ENCODE measurements around the gene MARCHF6. TPM values are rescaled to one million over a fixed set of nuclear protein-coding genes. Genes with fewer than 3 reads are reported as not detected.

Gene MARCHF6
- total and polyA plus RNA-seq, 2 of the 8 experiments (the other 6 are each of a cell fraction or from before 2014, with no cell fraction given) = 93.1 to 118 TPM

DNA sequence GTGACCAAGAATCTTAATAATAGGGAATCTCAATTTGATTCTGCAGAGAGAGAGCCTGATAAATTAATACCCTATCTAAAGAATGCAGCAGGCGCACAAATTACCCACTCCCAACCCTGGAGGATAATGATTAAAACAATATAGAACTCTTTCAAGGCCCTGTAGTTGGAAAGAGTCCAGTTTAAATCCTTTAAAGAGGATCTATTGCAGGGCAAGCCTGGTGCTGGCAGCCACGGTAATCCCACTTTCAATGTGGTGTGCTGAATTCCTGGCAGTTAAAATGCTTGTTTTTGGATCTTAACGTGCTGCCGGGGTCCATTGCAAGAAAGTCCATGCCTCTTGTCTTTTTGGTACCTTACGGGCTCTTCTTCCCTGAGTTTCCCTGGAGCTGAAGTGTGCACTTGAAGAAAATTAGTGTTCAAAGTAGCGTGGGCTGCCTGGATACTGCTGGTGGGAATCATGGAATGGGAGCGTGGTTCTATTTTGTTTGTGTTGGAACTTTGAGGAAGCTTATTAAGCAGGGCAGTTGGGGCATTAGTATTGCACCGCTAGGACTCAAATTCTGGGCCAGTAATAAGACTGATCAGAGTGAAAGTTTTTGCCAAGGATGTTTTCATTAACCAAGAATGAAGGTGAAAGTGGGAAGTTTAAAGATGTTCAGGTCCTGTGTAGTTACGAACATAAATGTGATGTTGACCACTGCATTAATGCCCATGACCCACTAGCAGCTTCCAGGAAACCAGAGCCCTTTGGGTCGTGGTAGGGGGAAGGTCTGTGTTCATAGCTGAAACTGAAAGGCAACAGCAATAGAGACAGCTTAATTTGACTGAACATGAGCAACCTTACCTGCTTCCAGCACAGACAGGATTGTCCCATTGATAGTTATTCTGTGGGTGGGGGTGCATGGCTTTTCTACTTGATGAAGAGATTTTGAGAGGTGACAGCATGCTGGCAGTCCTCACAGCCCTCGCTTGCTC is 20.8 kb downstream of the MARCHF6 start:
- CTCF ChIA-PET (ENCODE audit: partially characterized antibody) = interaction anchor here (2.8 to 5.9 kb wide), 3 partner anchors 10 to 91 kb away, joined by 12 to 35 read pairs (median 16); no protein-coding TSS in a partner anchor

More for the DNA sequence above, 20.8 kb downstream of the MARCHF6 start:
- Histone ChIP-seq H3K14ac (ENCODE audit: insufficient read length) (no peak overlapping the region), H2BK5ac (ENCODE audit: low read depth, low read length) (no peak overlapping the region), H2AK5ac (ENCODE audit: low read depth, low read length) (no peak overlapping the region), H2BK15ac (ENCODE audit: low read length) (no peak overlapping the region; the same call in 1 of the 2 replicates), H3K56ac (replicated peaks; ENCODE audit: insufficient read length, low read depth, low read length) (no peak overlapping the region), H3K23me2 (ENCODE audit: low read depth, low read length) (no peaks in the 10 kb centered on the region), H2BK12ac (ENCODE audit: low read depth, low read length) (no peak overlapping the region), H3K9me3 (ENCODE audit: insufficient read depth in 2 of 2, low read depth in 1 of 2, low read length in 1 of 2) (no peaks in the 10 kb centered on the region), H4K8ac (ENCODE audit: extremely low read depth, insufficient read depth, low read length) (no peak overlapping the region), H3K23ac (ENCODE audit: insufficient read length) (no peak overlapping the region), H2BK20ac (ENCODE audit: low read length) (no peak overlapping the region), H3K27me3 (replicated peaks in 1 of 4; ENCODE audit: control insufficient read depth in 3 of 4, extremely low read depth in 1 of 4, insufficient read depth in 3 of 4, low read length in 3 of 4) (no peaks in the 10 kb centered on the region), H2BK120ac (replicated peaks; ENCODE audit: low read depth, low read length) (no peak overlapping the region), H4K5ac (ENCODE audit: insufficient read length, low read depth, low read length) (no peak overlapping the region), H3K27ac (ENCODE audit: low read depth, low read length) (no peak overlapping the region), H3K9ac (replicated peaks in 1 of 4; ENCODE audit: extremely low read depth in 1 of 4, low read depth in 3 of 4, low read length in 3 of 4) (no peak overlapping the region), H3K18ac (ENCODE audit: extremely low read depth, low read length) (no peak overlapping the region), H3K79me1 (ENCODE audit: low read depth, low read length) (peaks cover 16% of the 10 kb centered on the region), H3K4me3 (ENCODE audit: extremely low read depth in 1 of 4, insufficient read depth in 2 of 4, low read depth in 3 of 4, low read length in 4 of 4) (no peak overlapping the region), H3K4me2 (ENCODE audit: insufficient read depth in 1 of 2, low read depth in 2 of 2, low read length in 2 of 2) (no peak overlapping the region), H3K36me3 (ENCODE audit: control insufficient read depth in 2 of 4, insufficient read depth in 4 of 4, low read length in 3 of 4) (peaks cover 0 to 11% (median 1%) of the 10 kb centered on the region in 4 experiments; a peak in 3 of 8 replicates), H4K20me1 (replicated peaks in 1 of 2; ENCODE audit: control insufficient read depth in 1 of 2, insufficient read depth in 2 of 2, low read length in 2 of 2) (peaks cover 12 to 16% of the 10 kb centered on the region in 2 experiments), H2AFZ (ENCODE audit: low read length) (no peak overlapping the region), H3K4me1 (replicated peaks in 1 of 4; ENCODE audit: control insufficient read depth in 3 of 4, insufficient read depth in 4 of 4, low read length in 3 of 4) (peaks cover 3 to 5% (median 4%) of the 10 kb centered on the region in 4 experiments; a peak in 6 of 7 replicates), H4K91ac (replicated peaks; ENCODE audit: insufficient read length, low read length) (no peak overlapping the region), H3K4ac (replicated peaks; ENCODE audit: insufficient read length, low read depth, low read length) (no peak overlapping the region), H3K79me2 (ENCODE audit: control insufficient read depth in 1 of 2, insufficient read depth in 2 of 2, low read length in 2 of 2) (peaks cover 5 to 84% of the 10 kb centered on the region in 2 experiments)
- 92% methylated on average over 11 of the region's 11 CpGs; no CpG with 5 or more reads in 1 of the 2 experiments for WGBS, 2 experiments (ENCODE audit: extremely low coverage in 1 of 2, insufficient coverage in 1 of 2, insufficient read length in 1 of 2, insufficient replicate concordance in 2 of 2, low coverage in 1 of 2, low lambda C conversion rate in 2 of 2, missing lambda C conversion rate in 1 of 2)
- DNase-seq (ENCODE audit: low read depth in 1 of 2, low spot score in 2 of 2) = no peak
- POLR2A ChIA-PET (ENCODE audit: partially characterized antibody) = no interaction called here
- no peak for FAIRE-seq
- TF ChIP-seq BRCA1 (IDR thresholded peaks at IDR 0.05; ENCODE audit: low read depth, low read length) (no peak), HDAC6 (IDR thresholded peaks at IDR 0.05; ENCODE audit: low read depth, low read length) (no peak), EZH2 (IDR thresholded peaks at IDR 0.05; ENCODE audit: low read depth, low read length, severe bottlenecking) (no peak), FOSL1 (IDR thresholded peaks at IDR 0.05; ENCODE audit: insufficient read depth, low read depth, low read length) (no peak), NRF1 (IDR thresholded peaks at IDR 0.05; ENCODE audit: low read depth, low read length) (no peak), BACH1 (IDR thresholded peaks at IDR 0.05; ENCODE audit: low read length) (no peak)

All from H1 (cell line).